GM21447 (cell line): ENCODE data around the gene TDRD12.

Source experiments
- ATAC-seq: cut with Tn5 transposase; IDR thresholded peaks from one replicate; pipeline ENCODE4 v1.9.1; 2021; ENCODE audit not compliant: unreplicated experiment

The TDRD12 gene

GRCh38 chr19:32809254-32809653 lies 89.7 kb downstream of the TDRD12 start:
- ATAC-seq: no peak

- ATAC-seq: no peak
These were observed 90.2 kb downstream of the TDRD12 start for GRCh38 chr19:32809754-32810153.

- no peak for ATAC-seq
These were observed 90.9 kb downstream of the TDRD12 start for GRCh38 chr19:32810452-32810851.

GRCh38 chr19:32811151-32811550 lies 91.6 kb downstream of the TDRD12 start:
- no peak for ATAC-seq

- ATAC-seq: no peak
These were observed 92.5 kb downstream of the TDRD12 start for GRCh38 chr19:32812036-32812435.

GRCh38 chr19:32812571-32812970 lies 93.0 kb downstream of the TDRD12 start:
- ATAC-seq: no peak

- no peak for ATAC-seq
These were observed 94.4 kb downstream of the TDRD12 start for GRCh38 chr19:32813862-32814425.

- no peak for ATAC-seq
These were observed 95.1 kb downstream of the TDRD12 start for GRCh38 chr19:32814624-32815023.

- no peak for ATAC-seq
These were observed 97.1 kb downstream of the TDRD12 start for GRCh38 chr19:32816555-32817099.

GRCh38 chr19:32817569-32818476 lies 98.3 kb downstream of the TDRD12 start:
- ATAC-seq: no peak

- no peak for ATAC-seq
These were observed 99.0 kb downstream of the TDRD12 start for GRCh38 chr19:32818536-32818935.

GRCh38 chr19:32819419-32820400 lies 100.1 kb downstream of the TDRD12 start:
- ATAC-seq: no peak

- no peak for ATAC-seq
These were observed 103.6 kb downstream of the TDRD12 start for GRCh38 chr19:32822916-32823746.

- no peak for ATAC-seq
These were observed 104.2 kb downstream of the TDRD12 start for GRCh38 chr19:32823747-32824102.

GRCh38 chr19:32824191-32824751 lies 104.7 kb downstream of the TDRD12 start:
- ATAC-seq: no peak

- no peak for ATAC-seq
These were observed 105.5 kb downstream of the TDRD12 start for GRCh38 chr19:32824916-32825608.

- no peak for ATAC-seq
These were observed 108.6 kb downstream of the TDRD12 start for GRCh38 chr19:32828139-32828538.

GRCh38 chr19:32828643-32829344 lies 109.2 kb downstream of the TDRD12 start:
- ATAC-seq: no peak
